ENCODE measurements around the gene ATG3.

DNA sequence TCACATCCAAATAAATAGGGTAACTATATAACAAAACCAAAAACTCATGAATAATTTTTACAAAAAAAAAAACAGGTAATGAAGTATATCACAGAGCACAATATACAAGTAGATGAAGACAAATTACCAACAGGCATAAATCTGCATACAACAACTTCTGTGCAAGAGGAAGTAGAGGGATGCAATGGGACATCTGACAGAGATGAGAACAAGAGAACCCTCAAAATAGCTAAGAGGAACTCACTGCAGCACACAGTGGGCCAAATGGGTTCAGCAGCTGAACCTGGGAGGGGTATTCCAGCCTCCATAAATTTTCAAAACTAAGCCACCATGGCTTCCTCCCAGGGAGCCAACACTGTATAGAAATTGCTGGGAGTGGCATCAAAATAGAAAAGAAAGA is 52.9 kb downstream of the ATG3 start:
- TF ChIP-seq CTCF (conservative IDR thresholded peaks at IDR 0.05; ENCODE audit: low read depth, low read length) (no peak), EZH2 (IDR thresholded peaks at IDR 0.05; ENCODE audit: low read length, unreplicated experiment) (no peak)

Measured in PC-3 (cell line).